ENCODE measurements around the gene CASZ1. TPM values are rescaled to one million over a fixed set of nuclear protein-coding genes. Genes with fewer than 3 reads are reported as not detected.

CASZ1 gene
- total RNA-seq, 2 experiments from 2014 or later = 2.9 to 4.1 TPM

DNA sequence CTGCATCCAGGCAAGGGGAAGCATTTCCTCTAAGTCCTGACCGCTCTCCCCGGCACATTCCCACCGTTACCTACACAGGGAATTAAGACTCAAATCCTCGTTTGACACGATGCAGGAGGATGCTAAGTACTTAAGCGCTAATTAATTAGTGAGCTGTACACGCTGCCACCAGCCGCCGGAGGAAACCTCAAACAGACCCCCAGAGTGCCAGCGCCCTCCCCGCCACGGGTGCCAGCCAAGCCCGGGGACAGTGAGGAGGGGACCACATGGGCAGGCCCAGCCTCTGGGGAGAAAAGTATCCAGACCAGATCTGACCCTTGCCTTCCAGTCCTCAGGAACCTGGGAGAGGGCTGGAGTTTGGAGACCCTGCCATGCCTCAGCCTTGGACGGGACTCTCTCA, 17.4 kb upstream of the CASZ1 start:
- CTCF ChIA-PET = interaction anchor here (1.3 kb wide), 1 partner anchor 96 kb away, joined by 4 read pairs; no protein-coding TSS in a partner anchor

DNA sequence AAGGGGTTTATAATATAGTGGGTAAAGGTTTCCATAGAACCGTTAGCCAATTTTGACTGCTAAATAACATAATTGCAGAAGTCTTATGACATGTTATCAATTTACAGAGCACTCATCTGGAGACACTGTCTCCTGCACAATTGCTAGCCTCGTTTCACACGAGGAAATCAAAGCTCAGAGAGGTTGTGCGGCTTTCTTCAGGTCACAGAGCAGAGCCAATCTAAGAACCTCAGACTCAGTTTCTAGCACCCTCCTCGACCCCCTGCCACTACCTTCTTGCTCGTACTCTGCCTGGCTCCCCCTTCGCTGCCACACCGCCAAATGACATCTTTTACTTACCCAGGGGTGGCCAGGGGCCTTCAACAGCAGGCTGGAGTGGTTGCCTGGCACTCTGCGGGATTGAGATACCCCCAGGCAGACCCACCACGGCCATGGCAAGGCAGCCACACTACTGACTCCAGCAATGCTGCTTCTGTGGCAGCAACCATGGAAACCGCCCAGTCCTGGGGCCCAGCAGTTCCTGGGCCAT, 16.0 kb upstream of the CASZ1 start:
- Mint-ChIP-seq H3K4me1 (ENCODE audit: low read depth) (no peaks in the 10 kb centered on the region), H3K36me3 (ENCODE audit: low read depth) (no peaks in the 10 kb centered on the region), H3K27ac (no peak overlapping the region), H3K9me3 (no peaks in the 10 kb centered on the region), H3K27me3 (peaks cover 12% of the 10 kb centered on the region), H3K4me3 (no peak overlapping the region)
- CTCF ChIA-PET = no interaction called here
- intact Hi-C loops (cut with micrococcal nuclease) = no loop called here
- ATAC-seq (no peak), DNase-seq (no peak)
- TF ChIP-seq, protein P1, sequence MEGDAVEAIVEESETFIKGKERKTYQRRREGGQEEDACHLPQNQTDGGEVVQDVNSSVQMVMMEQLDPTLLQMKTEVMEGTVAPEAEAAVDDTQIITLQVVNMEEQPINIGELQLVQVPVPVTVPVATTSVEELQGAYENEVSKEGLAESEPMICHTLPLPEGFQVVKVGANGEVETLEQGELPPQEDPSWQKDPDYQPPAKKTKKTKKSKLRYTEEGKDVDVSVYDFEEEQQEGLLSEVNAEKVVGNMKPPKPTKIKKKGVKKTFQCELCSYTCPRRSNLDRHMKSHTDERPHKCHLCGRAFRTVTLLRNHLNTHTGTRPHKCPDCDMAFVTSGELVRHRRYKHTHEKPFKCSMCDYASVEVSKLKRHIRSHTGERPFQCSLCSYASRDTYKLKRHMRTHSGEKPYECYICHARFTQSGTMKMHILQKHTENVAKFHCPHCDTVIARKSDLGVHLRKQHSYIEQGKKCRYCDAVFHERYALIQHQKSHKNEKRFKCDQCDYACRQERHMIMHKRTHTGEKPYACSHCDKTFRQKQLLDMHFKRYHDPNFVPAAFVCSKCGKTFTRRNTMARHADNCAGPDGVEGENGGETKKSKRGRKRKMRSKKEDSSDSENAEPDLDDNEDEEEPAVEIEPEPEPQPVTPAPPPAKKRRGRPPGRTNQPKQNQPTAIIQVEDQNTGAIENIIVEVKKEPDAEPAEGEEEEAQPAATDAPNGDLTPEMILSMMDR (IDR thresholded peaks at IDR 0.05) = no peak
- POLR2A ChIA-PET = no interaction called here

More for the DNA sequence above, 17.4 kb upstream of the CASZ1 start:
- Mint-ChIP-seq H3K27me3 (peaks cover 8% of the 10 kb centered on the region), H3K27ac (no peak overlapping the region), H3K4me1 (ENCODE audit: low read depth) (no peaks in the 10 kb centered on the region), H3K9me3 (no peaks in the 10 kb centered on the region), H3K4me3 (no peak overlapping the region), H3K36me3 (ENCODE audit: low read depth) (no peaks in the 10 kb centered on the region)
- ATAC-seq (no peak), DNase-seq (no peak)
- intact Hi-C loops (cut with micrococcal nuclease) = no loop called here
- TF ChIP-seq, protein P1 (IDR thresholded peaks at IDR 0.05) = no peak
- POLR2A ChIA-PET = no interaction called here

DNA sequence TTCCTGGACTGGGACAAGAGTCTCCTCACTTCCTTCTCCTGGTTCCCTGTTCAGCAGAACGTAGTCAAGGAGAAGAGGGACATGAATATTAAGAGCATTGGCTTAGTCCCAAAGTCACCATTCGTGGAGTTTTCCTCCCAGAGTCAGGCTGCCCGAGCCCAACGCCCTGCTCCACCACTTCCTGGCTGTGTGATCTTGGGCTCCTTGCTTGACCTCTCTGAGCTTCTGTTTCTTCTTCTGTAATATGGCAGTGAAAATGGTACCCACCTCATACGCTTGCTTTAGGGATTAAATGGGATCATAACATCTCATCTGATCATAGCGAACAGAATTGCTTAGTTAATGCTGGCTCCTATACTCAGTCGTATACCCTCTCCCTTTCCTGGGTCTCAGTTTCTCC, 12.0 kb upstream of the CASZ1 start:
- Mint-ChIP-seq H3K9me3 (no peaks in the 10 kb centered on the region), H3K4me1 (ENCODE audit: low read depth) (peaks cover 12% of the 10 kb centered on the region), H3K4me3 (no peak overlapping the region), H3K27ac (no peak overlapping the region), H3K36me3 (ENCODE audit: low read depth) (no peaks in the 10 kb centered on the region), H3K27me3 (peaks cover 24% of the 10 kb centered on the region)
- ChIA-PET POLR2A (interaction anchor here (1.1 kb wide), 1 partner anchor 10 kb away, joined by 3 read pairs; no protein-coding TSS in a partner anchor), CTCF (no interaction called here)
- ATAC-seq (no peak), DNase-seq (no peak)
- TF ChIP-seq, protein P1 (IDR thresholded peaks at IDR 0.05) = no peak
- intact Hi-C loops (cut with micrococcal nuclease) = no loop called here

DNA sequence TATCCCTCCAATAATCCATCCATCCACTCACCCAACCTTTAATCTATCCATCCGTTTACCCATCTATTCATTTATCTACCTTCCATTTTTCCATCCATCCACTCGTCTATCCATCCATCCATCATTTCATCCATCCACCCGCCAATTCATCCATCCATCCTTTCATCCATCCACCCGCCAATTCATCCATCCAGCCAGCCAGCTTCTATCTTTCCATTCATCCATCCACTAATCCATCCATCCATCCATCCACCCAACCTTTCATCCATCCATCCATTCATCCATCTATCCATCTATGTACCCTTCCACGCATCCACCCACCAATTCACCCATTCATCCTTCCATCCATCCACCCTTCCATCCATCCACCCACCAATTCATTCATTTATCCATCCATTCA, 10.5 kb upstream of the CASZ1 start:
- no peak overlapping the region for H3K4me3 Mint-ChIP-seq
- peaks cover 24% of the 10 kb centered on the region for H3K27me3 Mint-ChIP-seq
- no peaks in the 10 kb centered on the region for H3K36me3 Mint-ChIP-seq (ENCODE audit: low read depth)
- ChIA-PET CTCF (no interaction called here), POLR2A (no interaction called here)
- peaks cover 15% of the 10 kb centered on the region for H3K4me1 Mint-ChIP-seq (ENCODE audit: low read depth)
- TF ChIP-seq, protein P1 (IDR thresholded peaks at IDR 0.05) = no peak
- ATAC-seq = no peak
- intact Hi-C loops (cut with micrococcal nuclease) = no loop called here
- H3K27ac Mint-ChIP-seq = no peak overlapping the region
- no peaks in the 10 kb centered on the region for H3K9me3 Mint-ChIP-seq
- DNase-seq = no peak

DNA sequence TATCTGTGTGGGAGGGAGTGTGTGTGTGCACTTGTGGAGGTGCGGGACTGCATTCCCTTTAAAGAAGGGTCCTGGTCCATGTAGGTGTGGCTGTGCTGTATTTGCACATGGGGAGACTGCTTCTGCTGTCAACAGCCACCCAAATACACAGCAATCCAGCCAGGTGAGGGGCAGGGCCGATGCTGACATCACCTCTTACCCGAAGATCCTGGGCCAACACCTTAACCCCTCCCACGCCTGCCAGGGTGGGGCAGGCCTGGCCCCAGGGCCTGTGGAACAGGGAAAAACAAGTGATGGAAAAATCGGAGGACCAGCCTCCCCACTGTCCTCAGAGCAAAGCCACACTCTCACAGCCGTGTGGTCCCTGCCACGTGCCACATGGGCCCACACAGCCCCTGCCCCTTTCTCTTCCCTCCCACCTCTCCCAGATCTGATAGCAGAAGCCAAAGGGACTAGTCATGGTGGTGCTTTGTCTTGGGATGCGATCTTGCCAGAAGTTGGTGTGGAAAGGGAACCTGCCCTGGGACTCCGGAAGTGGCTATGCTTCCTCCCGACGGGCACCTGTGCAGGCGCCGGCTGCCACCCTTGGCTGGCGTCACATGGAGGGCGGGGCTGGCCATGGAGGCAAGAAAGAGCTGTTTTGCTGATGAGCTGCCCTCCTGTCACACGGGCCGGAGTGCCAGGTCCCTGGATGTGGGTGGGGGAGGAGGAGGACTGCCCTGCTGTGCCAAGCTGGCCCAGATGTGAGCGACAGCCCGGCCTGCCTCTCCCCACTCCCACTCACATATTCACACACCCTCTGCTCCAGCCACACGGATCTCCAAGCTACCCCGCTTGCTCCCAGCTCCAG, 7.8 kb upstream of the CASZ1 start:
- H3K9me3 Mint-ChIP-seq = no peaks in the 10 kb centered on the region
- POLR2A ChIA-PET = no interaction called here
- intact Hi-C loops (cut with micrococcal nuclease) = no loop called here
- ATAC-seq (peak; percentile 30), DNase-seq (peak; percentile 14)
- TF ChIP-seq, protein P1 (IDR thresholded peaks at IDR 0.05) = no peak
- peaks cover 15% of the 10 kb centered on the region for H3K4me1 Mint-ChIP-seq (ENCODE audit: low read depth)
- H3K36me3 Mint-ChIP-seq (ENCODE audit: low read depth) = no peaks in the 10 kb centered on the region
- CTCF ChIA-PET = no interaction called here
- no peak overlapping the region for H3K27ac Mint-ChIP-seq
- H3K4me3 Mint-ChIP-seq = no peak overlapping the region
- H3K27me3 Mint-ChIP-seq = peaks cover 37% of the 10 kb centered on the region
